K562 (cell line): ENCODE data around the gene GLDN. TPM values are rescaled to one million over a fixed set of nuclear protein-coding genes. Genes with fewer than 3 reads are reported as not detected.

Experiments used
- ATAC-seq: fragments of 200-7000 bp; cut with Tn5 transposase; 3 replicates; pipeline ENCODE4 v1.9.1; 2020; ENCODE audit warnings: moderate library complexity
- BruUV-seq: library from RNA; stranded (reverse); fragments of 400-500 nt; replicated peaks from 2 replicates; lab custom pipeline; 2021; lab: Mats Ljungman, UMichigan
- CTCF ChIA-PET: fragments of 300-600 bp; formaldehyde crosslinking; extraction: SDS; loops from one replicate; lab custom pipeline; 2021; ENCODE audit warnings: low intra/inter-chr PET ratio; lab: Yijun Ruan, JAX
- POLR2A ChIA-PET: fragments of 300-600, 350-650 bp; sonication (Branson Sonifier 250); formaldehyde crosslinking; extraction: SDS; loops from one replicate; lab custom pipeline; 2021; ENCODE audit warnings: antibody characterized with exemption, inconsistent platforms; lab: Yijun Ruan, JAX
- DNase-seq, 4 experiments: peaks; one replicate each; pipeline versions ENCODE4 v3.0.0 to v3.0.0-alpha.2; 2011 to 2018; ENCODE audit warnings: low spot score in 3 of 4, mixed read lengths in 3 of 4; ENCODE audit errors: extremely low read depth in 1 of 4
- FAIRE-seq: peaks from 2 replicates; lab custom pipeline; 2011; peaks lifted over from hg19 to GRCh38; lab: Jason Lieb, UNC
- H2AFZ ChIP-seq: 2 replicates; pipeline ENCODE4 v1.6.0; 2011; ENCODE audit warnings: low read depth, low read length, control low read depth, inconsistent platforms
- H3K27ac ChIP-seq: fragments of 200-600 bp; 3 replicates; pipeline ENCODE4 v1.8.0; 2011; ENCODE audit warnings: low read depth, mild to moderate bottlenecking, control low read depth, inconsistent platforms, low read length, moderate library complexity, mixed read lengths; ENCODE audit errors: extremely low read depth
- H3K27me3 ChIP-seq, 2 experiments: fragments of 300-600 bp in 1 of 2; 2 replicates in 1 of 2; 3 replicates in 1 of 2; pipeline versions ENCODE4 v1.6.0 to v1.8.0; 2011; ENCODE audit warnings: inconsistent platforms in 2 of 2, low read length in 2 of 2, mild to moderate bottlenecking in 1 of 2, mixed read lengths in 1 of 2, moderate library complexity in 1 of 2; ENCODE audit not compliant: control insufficient read depth in 2 of 2, insufficient read depth in 2 of 2
- H3K36me3 ChIP-seq: fragments of 300-600 bp; 3 replicates; pipeline ENCODE4 v1.8.0; 2011; ENCODE audit warnings: mild to moderate bottlenecking, low read length, inconsistent platforms; ENCODE audit not compliant: control insufficient read depth, insufficient read depth
- H3K4me1 ChIP-seq, 2 experiments: fragments of 200-600 bp in 1 of 2; replicated peaks in 1 of 2; 2 replicates in 1 of 2; 3 replicates in 1 of 2; pipeline versions ENCODE4 v1.5.1 to v1.8.0; 2011; ENCODE audit warnings: inconsistent platforms in 2 of 2, low read length in 2 of 2, mild to moderate bottlenecking in 1 of 2, mixed read lengths in 1 of 2, moderate library complexity in 1 of 2; ENCODE audit not compliant: control insufficient read depth in 2 of 2, insufficient read depth in 2 of 2
- H3K4me2 ChIP-seq: 2 replicates; pipeline ENCODE4 v1.6.1; 2011; ENCODE audit warnings: low read length, control low read depth, inconsistent platforms, mixed read lengths; ENCODE audit not compliant: insufficient read depth
- H3K4me3 ChIP-seq: fragments of 200-600 bp; sonication (generic), shearing (Covaris generic); 2 replicates; pipeline ENCODE4 v1.5.1; 2016; ENCODE audit warnings: control low read depth, inconsistent platforms
- H3K79me2 ChIP-seq: fragments of 200-600 bp; 3 replicates; pipeline ENCODE4 v1.8.0; 2011; ENCODE audit warnings: low read length, inconsistent platforms; ENCODE audit not compliant: control insufficient read depth, insufficient read depth
- H3K9ac ChIP-seq, 2 experiments: 2 replicates each; pipeline versions ENCODE4 v1.6.0 to v1.6.1; 2011; ENCODE audit warnings: low read depth in 2 of 2, low read length in 2 of 2, control low read depth in 1 of 2, inconsistent platforms in 1 of 2, mild to moderate bottlenecking in 1 of 2, mixed read lengths in 1 of 2; ENCODE audit not compliant: insufficient read depth in 1 of 2
- H3K9me1 ChIP-seq: one replicate; pipeline ENCODE4 v1.6.0; 2011; ENCODE audit warnings: inconsistent platforms, mild to moderate bottlenecking, low read length, moderate library complexity; ENCODE audit not compliant: control insufficient read depth, insufficient read depth
- H3K9me3 ChIP-seq: replicated peaks from 2 replicates; pipeline ENCODE4 v1.5.1; 2011; ENCODE audit warnings: low read depth, low read length, inconsistent platforms; ENCODE audit not compliant: control insufficient read depth, insufficient read depth
- H4K20me1 ChIP-seq: replicated peaks from 2 replicates; pipeline ENCODE4 v1.6.1; 2011; ENCODE audit warnings: low read length, inconsistent platforms, mixed read lengths; ENCODE audit not compliant: control insufficient read depth, insufficient read depth
- BHLHE40 ChIP-seq: IDR thresholded peaks from 2 replicates; pipeline ENCODE4 v1.6.1; 2011; ENCODE audit warnings: low read length, improper control_type of control experiment
- CREB1 ChIP-seq, 2 experiments: sonication (generic) in 1 of 2; formaldehyde crosslinking in 1 of 2; IDR thresholded peaks; 2 replicates each; pipeline versions ENCODE4 v1.6.1 to v1.8.0; 2012 to 2022; ENCODE audit warnings: inconsistent platforms in 1 of 2, mild to moderate bottlenecking in 1 of 2, missing genetic modification reagents in 1 of 2, moderate library complexity in 1 of 2
- GTF2F1 ChIP-seq: IDR thresholded peaks from 2 replicates; pipeline ENCODE4 v1.6.1; 2011; ENCODE audit warnings: low read depth, low read length, improper control_type of control experiment
- SMAD3 ChIP-seq: fragments of 450-650 bp; formaldehyde crosslinking; conservative IDR thresholded peaks from 2 replicates; pipeline ENCODE4 v1.4.0; 2020; ENCODE audit warnings: mild to moderate bottlenecking
- ZBTB17 ChIP-seq: fragments of 450-650 bp; formaldehyde crosslinking; IDR thresholded peaks from 2 replicates; pipeline ENCODE4 v1.4.0; 2020; ENCODE audit warnings: mild to moderate bottlenecking
- ZNF311 ChIP-seq: fragments of 250-450 bp; sonication (Bioruptor Pico); IDR thresholded peaks from 2 replicates; pipeline ENCODE4 v1.4.0; 2020; ENCODE audit warnings: mild to moderate bottlenecking, moderate library complexity
- ZNF347 ChIP-seq: fragments of 450-650 bp; formaldehyde crosslinking; IDR thresholded peaks from 2 replicates; pipeline ENCODE4 v1.4.0; 2020; ENCODE audit warnings: low read depth, mild to moderate bottlenecking, moderate library complexity
- ZZZ3 ChIP-seq: fragments of 450-650 bp; IDR thresholded peaks from 2 replicates; pipeline ENCODE4 v1.6.1; 2016; ENCODE audit warnings: antibody characterized with exemption, mild to moderate bottlenecking, moderate library complexity
- WGBS: fragments of 100-300 bp; shearing (Covaris generic); methylation state at CpG from one replicate; pipeline ENCODE4 v1.1.6; 2016; ENCODE audit warnings: low coverage, mixed read lengths; ENCODE audit not compliant: insufficient coverage; ENCODE audit errors: missing lambda C conversion rate; 5-methylcytosine and 5-hydroxymethylcytosine counted together
- in situ Hi-C: fragments of 300-500 bp; cut with MboI; formaldehyde crosslinking; loops from 4 replicates; pipeline ENCODE4 v1.15.0; 2018; ENCODE audit warnings: inconsistent platforms, mixed read lengths
- intact Hi-C: fragments of 100-400 bp; cut with micrococcal nuclease; formaldehyde crosslinking; loops from 2 replicates; pipeline ENCODE4 v1.14.2; 2022
- polyA plus RNA-seq, 8 experiments: library from polyadenylated mRNA; depleted of rRNA in 4 of 8; stranded (reverse) in 5 of 8; unstranded in 3 of 8; fragments of >200 nt; fragmentation: Nextera tagmentation in 2 of 8; fragmentation: Illumina TruSeq in 1 of 8; extraction: Ambion mirVana in 2 of 8; extraction: Trizol in 1 of 8; gene quantifications; 2 replicates each; pipeline versions ENCODE4 v1.2.1 to v1.2.3, GENCODE V29; 2011 to 2014; ENCODE audit warnings: inconsistent platforms in 1 of 8, missing spikeins in 1 of 8
- total RNA-seq, 7 experiments: library from RNA; depleted of rRNA in 6 of 7; stranded (reverse); fragments of >200 nt in 6 of 7; fragmentation: Illumina TruSeq in 2 of 7; extraction: Trizol in 2 of 7; gene quantifications; 2 replicates each; pipeline versions ENCODE4 v1.2.1 to v1.2.3, GENCODE V29; 2011 to 2021; ENCODE audit warnings: low replicate concordance in 1 of 7
- TF ChIP-seq, protein P1 (sequence below): fragments of 450-650 bp; IDR thresholded peaks from 2 replicates; pipeline ENCODE4 v1.7.1; 2018; ENCODE audit warnings: mild to moderate bottlenecking, low read depth; ENCODE audit not compliant: partially characterized antibody
- TF ChIP-seq, protein P2 (sequence below): sonication (generic); formaldehyde crosslinking; IDR thresholded peaks from 2 replicates; pipeline ENCODE4 v1.9.0; 2022; ENCODE audit warnings: mild to moderate bottlenecking, missing genetic modification reagents

Gene GLDN
- total and polyA plus RNA-seq, 9 of the 15 experiments (the other 6 are each of a cell fraction or from before 2014, with no cell fraction given) = 0.05 to 0.33 (median 0.18) TPM

DNA sequence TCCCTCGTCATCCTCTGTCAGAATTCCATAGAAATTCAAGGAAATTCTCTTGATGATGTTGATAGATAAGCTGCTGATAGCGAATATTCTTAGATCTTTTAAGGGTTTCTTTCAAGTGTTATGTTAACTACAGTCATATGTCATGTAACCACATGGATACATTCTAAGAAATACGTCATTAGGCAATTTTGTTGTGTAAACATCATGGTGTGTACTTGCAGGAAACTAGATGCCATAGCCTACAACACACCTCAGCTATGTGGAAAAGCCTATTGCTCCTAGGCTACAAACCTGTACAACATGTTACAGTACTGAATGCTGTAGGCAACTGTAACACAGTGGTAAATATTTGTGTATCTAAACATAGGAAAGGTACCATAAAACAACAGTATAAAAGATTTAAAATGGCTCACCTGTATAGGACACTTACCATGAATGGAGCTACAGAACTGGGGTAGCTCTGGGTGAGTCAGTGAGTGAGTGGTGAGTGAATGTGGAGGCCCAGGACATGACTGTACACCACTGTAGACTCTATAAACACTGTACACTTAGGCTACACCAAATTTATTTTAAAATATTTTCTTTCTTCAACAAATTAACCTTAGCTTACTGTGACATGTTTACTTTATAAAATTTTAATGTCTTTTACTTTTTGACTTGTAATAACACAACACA, 34.6 kb downstream of the GLDN start:
- no peak overlapping the region for H3K4me3 ChIP-seq
- no peak for TF ChIP-seq SMAD3 (CRISPR knock-in tag)
- TF ChIP-seq ZBTB17 (CRISPR knock-in tag) = no peak
- no peak for TF ChIP-seq ZNF347
- no peak for TF ChIP-seq BHLHE40
- TF ChIP-seq CREB1 (IDR thresholded peaks at IDR 0.05) = no peak
- TF ChIP-seq CREB1 (CRISPR knock-in tag; IDR thresholded peaks at IDR 0.05) = no peak
- TF ChIP-seq, protein P1, sequence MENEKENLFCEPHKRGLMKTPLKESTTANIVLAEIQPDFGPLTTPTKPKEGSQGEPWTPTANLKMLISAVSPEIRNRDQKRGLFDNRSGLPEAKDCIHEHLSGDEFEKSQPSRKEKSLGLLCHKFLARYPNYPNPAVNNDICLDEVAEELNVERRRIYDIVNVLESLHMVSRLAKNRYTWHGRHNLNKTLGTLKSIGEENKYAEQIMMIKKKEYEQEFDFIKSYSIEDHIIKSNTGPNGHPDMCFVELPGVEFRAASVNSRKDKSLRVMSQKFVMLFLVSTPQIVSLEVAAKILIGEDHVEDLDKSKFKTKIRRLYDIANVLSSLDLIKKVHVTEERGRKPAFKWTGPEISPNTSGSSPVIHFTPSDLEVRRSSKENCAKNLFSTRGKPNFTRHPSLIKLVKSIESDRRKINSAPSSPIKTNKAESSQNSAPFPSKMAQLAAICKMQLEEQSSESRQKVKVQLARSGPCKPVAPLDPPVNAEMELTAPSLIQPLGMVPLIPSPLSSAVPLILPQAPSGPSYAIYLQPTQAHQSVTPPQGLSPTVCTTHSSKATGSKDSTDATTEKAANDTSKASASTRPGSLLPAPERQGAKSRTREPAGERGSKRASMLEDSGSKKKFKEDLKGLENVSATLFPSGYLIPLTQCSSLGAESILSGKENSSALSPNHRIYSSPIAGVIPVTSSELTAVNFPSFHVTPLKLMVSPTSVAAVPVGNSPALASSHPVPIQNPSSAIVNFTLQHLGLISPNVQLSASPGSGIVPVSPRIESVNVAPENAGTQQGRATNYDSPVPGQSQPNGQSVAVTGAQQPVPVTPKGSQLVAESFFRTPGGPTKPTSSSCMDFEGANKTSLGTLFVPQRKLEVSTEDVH = no peak
- no peak for TF ChIP-seq ZZZ3
- TF ChIP-seq GTF2F1 = no peak
- TF ChIP-seq, protein P2, sequence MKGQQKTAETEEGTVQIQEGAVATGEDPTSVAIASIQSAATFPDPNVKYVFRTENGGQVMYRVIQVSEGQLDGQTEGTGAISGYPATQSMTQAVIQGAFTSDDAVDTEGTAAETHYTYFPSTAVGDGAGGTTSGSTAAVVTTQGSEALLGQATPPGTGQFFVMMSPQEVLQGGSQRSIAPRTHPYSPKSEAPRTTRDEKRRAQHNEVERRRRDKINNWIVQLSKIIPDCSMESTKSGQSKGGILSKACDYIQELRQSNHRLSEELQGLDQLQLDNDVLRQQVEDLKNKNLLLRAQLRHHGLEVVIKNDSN (CRISPR knock-in tag) = no peak
- TF ChIP-seq ZNF311 (CRISPR knock-in tag) = no peak

More for the DNA sequence above, 34.6 kb downstream of the GLDN start:
- ATAC-seq (no peak), FAIRE-seq (no peak), DNase-seq (no peak)
- in situ Hi-C loops (loop anchor here (5.0 kb wide), 1 partner anchor 89 kb away; no protein-coding TSS in a partner anchor), intact Hi-C loops (no loop called here)
- Histone ChIP-seq H3K9me3 (no peaks in the 10 kb centered on the region), H3K4me1 (no peaks in the 10 kb centered on the region; a peak in 1 of 5 replicates), H3K9ac (no peak overlapping the region), H3K9me1 (no peaks in the 10 kb centered on the region), H3K27ac (no peak overlapping the region), H3K79me2 (no peaks in the 10 kb centered on the region), H3K4me2 (no peak overlapping the region), H4K20me1 (no peaks in the 10 kb centered on the region), H2AFZ (no peak overlapping the region), H3K36me3 (no peaks in the 10 kb centered on the region), H3K27me3 (peaks cover 0 to 21% of the 10 kb centered on the region in 2 experiments)
- ChIA-PET CTCF (no interaction called here), POLR2A (interaction anchor here (0.5 to 0.9 kb wide), 2 partner anchors 12 to 27 kb away, joined by 3 read pairs; no protein-coding TSS in a partner anchor)
- WGBS = 2% methylated on average over 3 of the region's 3 CpGs
- BruUV-seq = no TSS peak
